Measurements from ENCODE around the gene SLC10A7.

Gene SLC10A7

DNA sequence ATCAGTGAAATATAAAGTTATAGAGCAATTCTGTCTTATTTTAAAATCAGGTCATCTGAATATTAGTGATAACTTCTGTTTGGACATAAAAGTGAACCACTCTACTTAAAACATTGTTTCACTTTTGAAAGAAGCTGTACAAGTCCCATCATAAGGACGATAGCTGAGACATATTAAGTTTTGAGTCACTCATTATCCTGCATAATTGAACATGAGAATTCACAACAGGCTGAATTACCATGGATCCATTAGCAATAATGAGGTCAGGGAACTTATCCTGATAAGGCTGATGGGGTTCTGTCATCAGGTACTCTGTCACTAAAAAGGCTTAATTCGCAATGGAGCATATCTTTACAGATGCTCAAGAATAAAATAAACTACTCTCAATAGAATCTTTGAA lies 227.0 kb downstream of the SLC10A7 start:
- no peak for DNase-seq

GRCh38 chr4:146292508-146292907 lies 229.2 kb downstream of the SLC10A7 start:
- DNase-seq = no peak

- DNase-seq = no peak
Observed at GRCh38 chr4:146291313-146291712, 230.4 kb downstream of the SLC10A7 start.

DNA sequence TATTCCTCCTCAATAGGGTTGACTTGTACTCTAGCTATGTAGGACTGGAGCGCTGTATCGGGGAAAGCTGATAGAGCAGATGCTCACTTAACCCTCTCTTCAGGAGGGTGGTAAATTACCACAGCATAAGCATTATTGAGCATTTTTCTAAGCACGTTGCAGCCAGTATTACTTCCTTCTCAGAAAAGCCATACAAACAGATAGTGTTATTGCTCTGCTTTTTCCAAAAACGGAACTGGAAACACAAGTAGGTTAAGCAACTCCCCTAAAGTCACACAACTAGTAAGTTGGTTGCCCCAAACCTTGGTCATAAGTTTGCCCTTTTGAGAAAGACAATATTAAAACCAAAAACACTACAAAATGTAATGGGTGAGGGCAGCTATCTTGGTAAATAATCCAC lies 233.5 kb downstream of the SLC10A7 start:
- no peak for DNase-seq

GRCh38 chr4:146285037-146285436 lies 236.7 kb downstream of the SLC10A7 start:
- no peak for DNase-seq

- DNase-seq = no peak
Observed at GRCh38 chr4:146283758-146284651, 237.7 kb downstream of the SLC10A7 start.

- DNase-seq = no peak
Observed at GRCh38 chr4:146282657-146283056, 239.1 kb downstream of the SLC10A7 start.

GRCh38 chr4:146278986-146279385 lies 242.8 kb downstream of the SLC10A7 start:
- no peak for DNase-seq

- DNase-seq = no peak
Observed at GRCh38 chr4:146275370-146275769, 246.4 kb downstream of the SLC10A7 start.

GRCh38 chr4:146274774-146275173 lies 247.0 kb downstream of the SLC10A7 start:
- no peak for DNase-seq

- no peak for DNase-seq
Observed at GRCh38 chr4:146273204-146273901, 248.4 kb downstream of the SLC10A7 start.

DNA sequence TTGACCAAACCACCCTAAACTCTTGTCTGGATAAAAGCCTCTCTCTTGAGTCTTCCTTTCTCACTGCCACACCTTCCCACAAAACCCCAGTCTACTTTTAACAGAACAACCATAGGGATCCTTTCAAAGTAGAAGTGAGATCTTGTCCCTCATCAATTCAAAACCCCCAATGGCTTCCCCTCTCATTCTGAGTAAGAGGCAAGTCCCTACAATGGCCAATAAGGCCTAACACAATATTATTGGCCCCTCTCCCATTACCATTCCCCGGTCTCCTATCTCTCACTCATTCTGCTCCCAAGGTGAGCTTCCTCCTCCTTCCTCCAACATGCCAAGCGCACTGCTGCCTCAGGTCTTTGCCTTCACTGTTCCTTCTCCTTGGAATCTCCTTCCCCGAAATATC lies 250.3 kb downstream of the SLC10A7 start:
- DNase-seq = no peak

GRCh38 chr4:146269228-146269653 lies 252.5 kb downstream of the SLC10A7 start:
- DNase-seq = no peak

- DNase-seq = no peak
Observed at GRCh38 chr4:146267826-146268225, 253.9 kb downstream of the SLC10A7 start.

DNA sequence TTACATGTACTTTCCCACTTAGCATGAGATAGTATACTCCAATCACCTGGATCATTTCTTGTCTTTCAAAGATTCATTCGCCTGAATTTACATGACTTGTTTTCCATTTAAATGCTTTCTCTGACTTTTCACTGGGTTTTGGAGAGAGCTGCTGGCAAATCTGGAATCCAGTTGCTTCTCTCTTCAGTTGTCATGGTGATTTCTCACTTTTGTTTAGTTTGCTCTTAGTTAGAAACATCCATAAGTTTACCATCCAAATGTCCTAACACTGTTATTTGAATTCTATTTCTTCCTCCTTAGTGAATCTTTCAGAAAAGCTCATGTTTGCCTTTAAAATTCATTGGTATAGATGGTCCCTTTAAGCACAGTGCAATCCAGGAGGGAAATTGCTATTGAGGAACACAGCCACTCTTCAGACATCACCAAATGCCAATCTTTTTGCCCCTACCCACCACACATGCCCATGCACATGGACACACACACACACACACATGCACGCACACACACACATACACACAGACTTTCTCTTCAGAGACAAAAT lies 255.7 kb downstream of the SLC10A7 start:
- no peak for DNase-seq

DNA sequence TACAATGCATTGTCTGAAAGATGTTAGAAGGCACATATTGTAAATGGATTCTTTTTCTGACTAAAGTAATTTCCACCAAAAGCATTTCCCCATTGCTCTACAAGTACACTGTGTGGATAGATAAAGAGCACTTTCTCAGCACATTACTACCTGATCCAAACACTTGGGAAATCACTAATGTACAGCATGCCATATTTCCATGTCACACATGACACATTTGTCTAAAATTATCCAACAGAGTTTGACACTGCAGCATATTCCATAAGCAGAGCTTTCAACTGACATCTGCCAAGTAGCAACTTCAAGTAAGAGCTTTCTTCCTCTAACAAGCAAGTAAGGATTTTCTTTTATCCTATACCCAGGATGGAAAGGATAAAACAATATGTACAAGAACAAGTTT lies 257.9 kb downstream of the SLC10A7 start:
- DNase-seq = no peak

GRCh38 chr4:146261041-146261440 lies 260.7 kb downstream of the SLC10A7 start:
- no peak for DNase-seq

- DNase-seq = no peak
Observed at GRCh38 chr4:146260521-146260920, 261.2 kb downstream of the SLC10A7 start.

DNA sequence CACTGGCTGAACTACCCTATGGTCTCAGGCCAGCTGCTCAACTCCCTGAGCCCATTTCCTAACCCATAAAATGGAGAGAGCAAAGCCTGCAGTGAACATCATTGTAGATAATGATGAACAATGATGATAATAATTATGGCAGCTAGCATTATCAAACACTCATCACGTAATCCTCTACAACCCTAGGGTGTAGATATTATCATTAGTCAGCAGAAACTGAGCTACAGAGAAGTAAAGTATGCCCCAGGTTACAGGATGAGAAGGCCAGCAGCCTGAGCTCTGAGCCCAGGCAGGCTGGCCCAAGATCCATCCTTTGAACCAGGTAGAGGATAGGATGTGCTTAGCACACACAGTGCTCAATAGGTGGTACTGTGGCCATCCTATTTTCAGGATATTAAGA lies 264.2 kb downstream of the SLC10A7 start:
- no peak for DNase-seq

DNA sequence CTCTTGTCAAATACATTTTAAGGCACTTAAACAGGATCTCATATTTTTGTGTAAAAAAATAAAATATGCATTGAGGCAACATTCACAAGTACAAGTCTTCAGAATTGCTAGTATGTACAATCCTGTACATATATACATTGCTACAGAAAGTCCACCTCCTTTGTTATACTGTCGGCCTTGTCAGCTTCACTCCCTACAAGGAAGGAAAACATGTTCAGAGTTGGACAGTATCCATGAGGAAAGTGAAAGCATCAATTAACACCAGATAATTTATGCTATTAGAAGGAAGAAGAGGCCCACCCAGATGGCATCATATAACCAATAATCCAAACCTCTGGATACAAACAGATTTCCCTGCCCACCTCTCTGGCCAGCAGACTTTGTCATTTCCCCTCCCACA lies 265.4 kb downstream of the SLC10A7 start:
- no peak for DNase-seq

DNA sequence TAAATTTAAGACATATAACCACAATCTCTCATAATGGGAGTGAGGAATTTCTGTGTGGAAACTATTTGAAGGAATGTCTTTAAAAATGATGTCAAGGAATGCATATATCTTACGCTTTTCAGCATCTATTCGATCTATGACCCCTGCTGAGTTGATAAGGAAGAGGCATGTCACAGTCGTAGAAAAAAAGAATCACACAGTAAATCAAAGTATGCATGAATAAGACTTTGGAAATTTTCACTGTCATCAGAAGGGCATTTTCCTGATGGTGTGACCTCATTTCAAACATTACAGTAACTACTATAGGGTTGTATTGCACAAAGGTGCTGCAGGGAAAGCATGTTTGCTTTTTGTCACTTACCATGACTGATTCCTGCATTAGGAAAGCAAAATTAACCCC lies 265.9 kb downstream of the SLC10A7 start:
- DNase-seq = no peak

DNA sequence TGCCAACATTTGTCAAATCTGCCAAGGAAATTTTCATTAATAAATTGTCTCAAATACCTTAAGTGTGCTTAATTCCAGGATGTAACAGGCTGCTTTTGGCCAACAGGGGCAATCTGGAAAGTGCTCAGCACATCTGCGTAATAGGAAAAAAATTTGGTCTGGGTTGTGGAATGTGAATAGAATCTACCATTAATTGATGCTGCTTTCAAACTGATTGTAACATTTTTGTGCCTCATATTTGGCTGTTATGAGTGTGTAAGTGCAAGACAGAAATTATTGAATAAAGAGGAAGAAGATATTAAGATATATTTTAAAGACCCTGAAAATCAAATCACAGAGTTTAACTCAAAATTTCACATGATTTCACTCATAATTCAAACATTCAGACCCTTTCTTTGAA lies 266.3 kb downstream of the SLC10A7 start:
- DNase-seq = no peak

DNA sequence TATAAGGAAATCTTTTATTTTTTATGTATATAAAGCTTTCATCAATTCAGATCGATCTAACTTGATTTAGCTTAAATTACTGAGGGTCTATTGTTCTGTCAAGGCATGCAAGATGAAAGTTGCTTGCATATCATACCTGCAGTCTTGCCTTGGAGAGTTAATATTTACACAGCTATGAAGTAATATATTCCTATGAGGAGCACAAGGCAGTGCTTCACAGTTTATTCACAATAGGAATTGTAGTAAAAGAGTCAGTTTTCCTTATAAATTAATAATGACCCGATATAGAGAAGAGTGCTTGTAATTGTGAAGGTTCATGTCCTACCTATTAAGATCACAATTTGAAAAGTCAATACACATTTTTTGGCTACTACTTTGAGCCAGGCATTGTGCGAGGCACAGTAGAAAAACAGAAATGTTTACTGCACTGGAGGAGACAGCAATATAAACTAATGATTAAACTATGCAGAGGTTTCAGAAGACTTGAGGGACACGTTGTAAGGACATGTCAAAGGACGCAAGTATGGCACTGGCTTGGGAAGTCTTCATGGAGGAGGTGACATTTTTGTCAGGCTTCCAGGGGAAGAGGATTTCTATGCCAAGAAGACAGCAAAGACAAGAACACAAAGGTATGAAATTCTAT lies 268.6 kb downstream of the SLC10A7 start:
- DNase-seq = no peak
